ENCODE results near the gene HNRNPF. TPM values are rescaled to one million over a fixed set of nuclear protein-coding genes. Genes with fewer than 3 reads are reported as not detected.
A peak's percentile ranks its signal among the peaks of the same experiment; 100 is the strongest.

Gene HNRNPF
- total and polyA plus RNA-seq, 5 donors: 41.6 to 93.4 (median 75.4) TPM

- Histone ChIP-seq H3K27me3 (ENCODE audit: control insufficient read depth, insufficient read depth) (no peaks in the 10 kb centered on the region), H3K27ac (ENCODE audit: low read length) (no peak overlapping the region), H3K4me1 (ENCODE audit: control insufficient read depth, insufficient read depth, low read length) (peaks cover 2% of the 10 kb centered on the region), H3K9me3 (ENCODE audit: control insufficient read depth, low read length) (no peaks in the 10 kb centered on the region), H3K4me3 (ENCODE audit: low read length) (no peak overlapping the region)
- DNase-seq (no peak), ATAC-seq (no peak)
- WGBS: 85% methylated on average over 12 of the region's 12 CpGs
- intact Hi-C loops (cut with DNase I): no loop called here
Measured at GRCh38 chr10:43375401-43376020, 33.5 kb downstream of the HNRNPF start.

GRCh38 chr10:43374194-43374593, 34.8 kb downstream of the HNRNPF start:
- no peaks in the 10 kb centered on the region for H3K9me3 ChIP-seq (ENCODE audit: control insufficient read depth, low read length)
- DNase-seq: no peak
- intact Hi-C loops (cut with DNase I): no loop called here
- no peak overlapping the region for H3K4me3 ChIP-seq (ENCODE audit: low read length)
- no peak for ATAC-seq
- H3K27ac ChIP-seq (ENCODE audit: low read length): no peak overlapping the region
- 88% methylated on average over 3 of the region's 3 CpGs for WGBS
- H3K27me3 ChIP-seq (ENCODE audit: control insufficient read depth, insufficient read depth): no peaks in the 10 kb centered on the region
- H3K4me1 ChIP-seq (ENCODE audit: control insufficient read depth, insufficient read depth, low read length): peaks cover 2% of the 10 kb centered on the region

DNA sequence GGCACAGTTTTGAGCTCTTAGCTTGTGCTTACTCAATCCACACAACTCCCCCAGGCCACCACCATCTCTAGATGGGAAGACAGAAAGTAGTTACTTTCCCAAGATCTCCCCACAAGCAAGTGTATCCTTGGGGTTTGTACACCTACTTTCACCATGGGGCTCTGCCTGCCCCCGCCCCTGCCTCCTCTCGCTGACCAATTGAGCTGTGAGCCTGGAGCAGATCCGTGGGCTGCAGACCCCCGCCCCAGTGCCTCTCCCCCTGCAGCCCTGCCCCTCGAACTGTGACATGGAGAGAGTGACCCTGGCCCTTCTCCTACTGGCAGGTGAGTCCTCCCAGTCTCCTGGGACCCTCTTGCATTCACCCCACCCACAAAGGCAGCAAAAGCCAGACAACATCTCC, 35.5 kb downstream of the HNRNPF start:
- ATAC-seq: no peak
- DNase-seq: no peak

DNA sequence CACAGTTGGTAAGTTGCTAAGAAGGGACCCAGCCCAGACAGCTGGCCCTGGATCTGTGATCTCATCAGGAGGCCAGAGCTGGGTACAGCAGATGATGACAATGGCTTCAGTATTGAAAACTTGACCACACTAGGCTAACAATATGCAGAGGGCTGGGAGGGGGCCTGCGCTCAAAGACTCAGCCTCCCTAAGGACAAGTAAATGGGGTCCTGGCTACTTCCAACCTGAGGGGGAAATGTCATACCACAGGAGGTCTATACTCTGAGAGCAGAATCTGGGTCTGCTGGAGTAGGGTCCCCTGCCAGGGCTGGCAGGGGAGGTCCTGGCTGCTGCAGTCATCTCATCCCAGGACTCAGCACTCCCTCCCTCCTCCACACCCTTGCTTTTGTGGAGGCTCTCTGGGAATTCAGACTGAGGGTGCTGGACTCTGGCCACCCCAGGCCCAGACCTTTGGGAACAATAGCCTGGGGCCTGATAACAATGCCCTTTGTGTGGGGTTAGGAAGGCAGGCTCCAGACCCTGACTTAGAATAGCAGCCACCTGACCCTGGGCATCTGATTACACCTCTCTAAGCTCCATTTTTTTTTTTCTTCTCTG, 36.1 kb downstream of the HNRNPF start:
- ATAC-seq (no peak), DNase-seq (no peak)
- Histone ChIP-seq H3K4me3 (ENCODE audit: low read length) (no peak overlapping the region), H3K4me1 (ENCODE audit: control insufficient read depth, insufficient read depth, low read length) (peaks cover 2% of the 10 kb centered on the region), H3K9me3 (ENCODE audit: control insufficient read depth, low read length) (no peaks in the 10 kb centered on the region), H3K27ac (ENCODE audit: low read length) (no peak overlapping the region), H3K27me3 (ENCODE audit: control insufficient read depth, insufficient read depth) (no peaks in the 10 kb centered on the region)
- WGBS: 94% methylated on average over 1 of the region's 1 CpG
- intact Hi-C loops (cut with DNase I): no loop called here

More for the DNA sequence above, 35.5 kb downstream of the HNRNPF start:
- Histone ChIP-seq H3K27ac (ENCODE audit: low read length) (no peak overlapping the region), H3K9me3 (ENCODE audit: control insufficient read depth, low read length) (no peaks in the 10 kb centered on the region), H3K27me3 (ENCODE audit: control insufficient read depth, insufficient read depth) (no peaks in the 10 kb centered on the region), H3K4me1 (ENCODE audit: control insufficient read depth, insufficient read depth, low read length) (peaks cover 2% of the 10 kb centered on the region), H3K4me3 (ENCODE audit: low read length) (no peak overlapping the region)
- 76% methylated on average over 5 of the region's 5 CpGs for WGBS
- intact Hi-C loops (cut with DNase I): no loop called here

- intact Hi-C loops (cut with DNase I): no loop called here
- H3K27ac ChIP-seq (ENCODE audit: low read length): no peak within 1 kb of the TSS
- no peak for ATAC-seq
- H3K4me1 ChIP-seq (ENCODE audit: control insufficient read depth, insufficient read depth, low read length): peaks cover 2% of the 10 kb centered on the region
- no peak within 1 kb of the TSS for H3K4me3 ChIP-seq (ENCODE audit: low read length)
- H3K27me3 ChIP-seq (ENCODE audit: control insufficient read depth, insufficient read depth): no peaks in the 10 kb centered on the region
- 80% methylated on average over 13 of the region's 13 CpGs for WGBS
- no peak for DNase-seq
- H3K9me3 ChIP-seq (ENCODE audit: control insufficient read depth, low read length): no peaks in the 10 kb centered on the region
Measured at GRCh38 chr10:43371418-43371817, 37.6 kb downstream of the HNRNPF start, which contains the start of gene FXYD4. Gene FXYD4 (plus strand): TSS chr10:43371636. CDS start chr10:43373747, 2,111 bp downstream.

GRCh38 chr10:43370671-43371215, 38.2 kb downstream of the HNRNPF start:
- ATAC-seq (peak in 1 of 2 donors; percentile 55), DNase-seq (no peak)
- no peak overlapping the region for H3K27ac ChIP-seq (ENCODE audit: low read length)
- H3K4me1 ChIP-seq (ENCODE audit: control insufficient read depth, insufficient read depth, low read length): peaks cover 2% of the 10 kb centered on the region
- H3K9me3 ChIP-seq (ENCODE audit: control insufficient read depth, low read length): no peaks in the 10 kb centered on the region
- WGBS: 87% methylated on average over 9 of the region's 9 CpGs
- no peaks in the 10 kb centered on the region for H3K27me3 ChIP-seq (ENCODE audit: control insufficient read depth, insufficient read depth)
- no peak overlapping the region for H3K4me3 ChIP-seq (ENCODE audit: low read length)
- intact Hi-C loops (cut with DNase I): no loop called here

DNA sequence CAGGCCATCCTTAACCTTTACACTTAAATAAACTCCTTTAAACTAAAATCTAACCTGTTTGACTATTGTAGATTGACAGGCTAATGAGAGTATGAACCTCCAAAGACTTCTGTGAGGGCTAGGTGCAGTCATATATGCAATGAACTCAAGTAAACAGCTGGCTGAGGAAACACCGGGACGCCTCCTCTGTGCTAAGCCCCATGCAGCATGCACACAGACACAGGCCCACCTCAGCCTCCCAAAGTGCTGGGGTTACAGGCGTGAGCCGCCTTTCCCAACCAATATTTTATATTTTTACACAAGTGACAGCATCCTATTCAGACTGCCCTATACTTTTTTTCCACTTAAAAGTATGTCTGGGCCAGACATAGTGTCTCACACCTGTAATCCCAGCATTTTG, 39.1 kb downstream of the HNRNPF start:
- Histone ChIP-seq H3K9me3 (ENCODE audit: control insufficient read depth, low read length) (no peaks in the 10 kb centered on the region), H3K4me3 (ENCODE audit: low read length) (no peak overlapping the region), H3K4me1 (ENCODE audit: control insufficient read depth, insufficient read depth, low read length) (peaks cover 2% of the 10 kb centered on the region), H3K27ac (ENCODE audit: low read length) (no peak overlapping the region), H3K27me3 (ENCODE audit: control insufficient read depth, insufficient read depth) (no peaks in the 10 kb centered on the region)
- ATAC-seq (no peak), DNase-seq (no peak)
- WGBS: 96% methylated on average over 4 of the region's 4 CpGs
- intact Hi-C loops (cut with DNase I): no loop called here

DNA sequence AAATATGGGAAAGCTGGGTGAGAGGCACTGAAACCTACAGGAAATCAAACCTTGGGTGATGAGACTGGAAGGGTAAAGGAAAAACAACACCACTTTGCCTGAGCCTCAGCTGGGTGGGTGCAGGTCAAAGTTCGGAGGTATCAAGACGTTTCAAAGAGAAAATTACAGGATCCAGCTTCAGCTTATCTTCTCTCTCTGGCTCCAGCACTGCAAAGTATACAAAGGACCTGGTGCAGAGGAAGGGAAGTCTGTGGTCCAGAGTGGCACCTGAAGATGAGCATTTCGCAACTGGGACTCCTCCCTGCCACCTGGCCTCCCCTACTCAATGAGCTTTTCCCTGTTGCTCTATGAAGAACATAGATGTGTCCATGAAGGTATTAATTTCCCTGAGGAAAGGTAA, 44.0 kb downstream of the HNRNPF start:
- intact Hi-C loops (cut with DNase I): no loop called here
- 74% methylated on average over 3 of the region's 3 CpGs for WGBS
- H3K4me3 ChIP-seq (ENCODE audit: low read length): no peak overlapping the region
- no peaks in the 10 kb centered on the region for H3K9me3 ChIP-seq (ENCODE audit: control insufficient read depth, low read length)
- H3K4me1 ChIP-seq (ENCODE audit: control insufficient read depth, insufficient read depth, low read length): no peaks in the 10 kb centered on the region
- ATAC-seq: no peak
- H3K27ac ChIP-seq (ENCODE audit: low read length): no peak overlapping the region
- DNase-seq: peak in 1 of 3 donors; percentile 2
- no peaks in the 10 kb centered on the region for H3K27me3 ChIP-seq (ENCODE audit: control insufficient read depth, insufficient read depth)

DNA sequence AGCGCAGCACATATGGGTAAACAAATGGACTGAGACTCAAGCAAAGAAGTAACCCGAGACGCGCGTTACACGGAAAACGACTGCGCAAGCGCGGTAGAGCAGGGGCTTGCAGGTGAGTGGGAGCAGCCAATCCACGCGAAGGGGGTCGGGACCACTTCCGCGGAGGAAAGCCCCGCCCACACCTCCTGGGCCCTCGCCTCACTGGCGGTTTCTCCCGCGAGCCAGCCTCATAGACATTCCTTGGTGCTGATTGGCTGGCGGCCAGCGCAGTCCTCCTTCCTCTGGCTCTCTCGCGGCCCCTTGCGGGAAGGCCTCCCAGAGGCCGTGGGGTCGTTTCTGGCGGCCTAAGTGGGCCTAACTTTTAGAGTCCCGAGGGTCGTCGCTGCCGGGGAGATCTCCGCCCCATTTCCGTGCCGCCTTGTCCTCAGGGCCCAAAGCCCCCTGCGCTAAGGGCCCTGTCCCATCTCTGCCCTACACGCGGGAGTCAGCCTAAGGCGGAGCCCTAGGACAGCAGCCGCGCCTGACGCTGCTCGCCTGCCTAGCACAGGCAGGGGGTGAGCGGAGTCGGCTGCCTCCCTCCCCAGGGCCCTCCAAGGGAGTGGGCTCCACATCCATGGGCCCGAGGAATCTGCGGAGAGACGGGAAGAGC, 46.7 kb downstream of the HNRNPF start:
- intact Hi-C loops (cut with DNase I): no loop called here

DNA sequence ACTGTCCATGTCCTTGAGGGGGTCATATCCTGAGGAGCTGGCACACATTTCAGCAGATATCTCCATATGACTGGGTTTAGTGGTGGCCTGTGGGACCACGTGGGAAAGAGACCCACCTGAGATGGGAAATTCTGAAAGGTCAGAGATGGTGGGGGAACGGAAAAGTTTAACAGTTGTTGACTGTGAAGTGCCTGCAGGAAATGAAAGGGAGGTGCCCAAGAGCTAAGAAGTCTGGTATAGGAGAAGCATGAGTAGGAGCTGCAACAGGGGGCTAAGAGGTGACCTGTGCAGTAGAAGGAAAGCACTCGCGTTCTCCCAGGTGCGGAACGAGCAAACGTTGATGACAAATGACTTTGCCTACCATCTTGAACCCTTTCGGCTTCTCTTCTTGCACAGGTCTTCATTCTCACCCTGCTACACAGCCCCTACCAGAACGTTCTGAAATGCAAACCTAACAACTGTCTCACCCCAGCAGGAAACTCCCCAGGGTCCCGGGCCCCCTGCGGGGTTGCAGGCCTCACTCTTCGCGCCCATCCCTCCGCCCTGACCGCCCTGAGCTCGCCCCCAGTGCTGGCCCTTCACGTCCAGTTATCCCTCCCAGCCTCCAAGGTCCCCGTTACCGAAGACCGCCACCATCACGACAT, 47.3 kb downstream of the HNRNPF start:
- Histone ChIP-seq H3K4me3 (ENCODE audit: low read length) (peak overlapping the region; percentile 45), H3K27me3 (ENCODE audit: control insufficient read depth, insufficient read depth) (no peaks in the 10 kb centered on the region), H3K27ac (ENCODE audit: low read length) (no peak overlapping the region), H3K9me3 (ENCODE audit: control insufficient read depth, low read length) (no peaks in the 10 kb centered on the region), H3K4me1 (ENCODE audit: control insufficient read depth, insufficient read depth, low read length) (no peaks in the 10 kb centered on the region)
- intact Hi-C loops (cut with DNase I): no loop called here
- 21% methylated on average over 21 of the region's 21 CpGs for WGBS
- no peak for ATAC-seq
- peak in 1 of 3 donors; percentile 4 for DNase-seq

More for the DNA sequence above, 46.7 kb downstream of the HNRNPF start:
- 6% methylated on average over 48 of the region's 48 CpGs for WGBS
- DNase-seq (peak; percentile 97 to 99 (median 99)), ATAC-seq (peak; percentile 98)
- Histone ChIP-seq H3K9me3 (ENCODE audit: control insufficient read depth, low read length) (no peaks in the 10 kb centered on the region), H3K27me3 (ENCODE audit: control insufficient read depth, insufficient read depth) (no peaks in the 10 kb centered on the region), H3K4me3 (ENCODE audit: low read length) (peak overlapping the region; percentile 45), H3K27ac (ENCODE audit: low read length) (peak overlapping the region; percentile 9), H3K4me1 (ENCODE audit: control insufficient read depth, insufficient read depth, low read length) (no peaks in the 10 kb centered on the region)

GRCh38 chr10:43360086-43360485, 48.9 kb downstream of the HNRNPF start:
- Histone ChIP-seq H3K9me3 (ENCODE audit: control insufficient read depth, low read length) (no peaks in the 10 kb centered on the region), H3K27me3 (ENCODE audit: control insufficient read depth, insufficient read depth) (no peaks in the 10 kb centered on the region), H3K4me3 (ENCODE audit: low read length) (no peak overlapping the region), H3K4me1 (ENCODE audit: control insufficient read depth, insufficient read depth, low read length) (no peaks in the 10 kb centered on the region), H3K27ac (ENCODE audit: low read length) (no peak overlapping the region)
- intact Hi-C loops (cut with DNase I): no loop called here
- WGBS: 77% methylated on average over 6 of the region's 6 CpGs
- ATAC-seq: no peak
- DNase-seq: no peak
